SK-N-SH (cell line): ENCODE data around the gene GPSM3. TPM values are rescaled to one million over a fixed set of nuclear protein-coding genes. Genes with fewer than 3 reads are reported as not detected.

Source experiments
- CTCF ChIA-PET: fragments of 300-600, 350-600 bp; formaldehyde crosslinking; extraction: SDS; loops from one replicate; lab custom pipeline; 2021; lab: Yijun Ruan, JAX
- POLR2A ChIA-PET: fragments of 350-600 bp; sonication (Branson Sonifier 250); formaldehyde crosslinking; extraction: SDS; loops from one replicate; lab custom pipeline; 2020; ENCODE audit warnings: antibody characterized with exemption, inconsistent platforms; lab: Yijun Ruan, JAX
- DNase-seq: peaks from one replicate; pipeline ENCODE4 v3.0.0; 2012
- H2AFZ ChIP-seq: fragments of 200-600 bp; sonication (generic); 2 replicates; pipeline ENCODE4 v1.8.1; 2016; ENCODE audit warnings: antibody characterized with exemption, mild to moderate bottlenecking, low read depth
- H3F3A ChIP-seq: fragments of 200-600 bp; sonication (generic); replicated peaks from 2 replicates; pipeline ENCODE3; 2016; ENCODE audit warnings: antibody characterized with exemption, mild to moderate bottlenecking; ENCODE audit not compliant: insufficient read depth
- H3K27ac ChIP-seq, 2 experiments: fragments of 200-500 bp in 1 of 2; fragments of 200-600 bp in 1 of 2; sonication (Bioruptor generic) in 1 of 2; sonication (generic), shearing (Covaris generic) in 1 of 2; 2 replicates each; pipeline versions ENCODE4 v1.5.1 to v1.6.1; 2014 to 2016; ENCODE audit warnings: low read depth in 2 of 2, inconsistent platforms in 1 of 2, low read length in 1 of 2, mild to moderate bottlenecking in 1 of 2, mixed read lengths in 1 of 2
- H3K27me3 ChIP-seq: fragments of 200-600 bp; sonication (generic), shearing (Covaris generic); 2 replicates; pipeline ENCODE4 v1.6.1; 2016; ENCODE audit warnings: mixed run types; ENCODE audit not compliant: insufficient read depth
- H3K36me3 ChIP-seq, 2 experiments: fragments of 200-500 bp in 1 of 2; fragments of 200-600 bp in 1 of 2; sonication (Bioruptor generic) in 1 of 2; sonication (generic) in 1 of 2; replicated peaks in 1 of 2; 2 replicates each; pipeline versions ENCODE3 to v1.5.1; 2014 to 2016; ENCODE audit warnings: low read length in 1 of 2, mild to moderate bottlenecking in 1 of 2; ENCODE audit not compliant: insufficient read depth in 2 of 2, control insufficient read depth in 1 of 2
- H3K4me1 ChIP-seq, 2 experiments: fragments of 200-500 bp in 1 of 2; fragments of 200-600 bp in 1 of 2; sonication (Bioruptor generic) in 1 of 2; sonication (generic), shearing (Covaris generic) in 1 of 2; 2 replicates each; pipeline versions ENCODE4 v1.5.1 to v1.6.1; 2014 to 2016; ENCODE audit warnings: low read depth in 1 of 2, low read length in 1 of 2, mixed run types in 1 of 2; ENCODE audit not compliant: insufficient read depth in 2 of 2, control insufficient read depth in 1 of 2
- H3K4me2 ChIP-seq: fragments of 200-600 bp; sonication (generic), shearing (Covaris generic); 2 replicates; pipeline ENCODE4 v1.6.1; 2017; ENCODE audit warnings: mixed run types
- H3K4me3 ChIP-seq, 2 experiments: fragments of 200-500 bp in 1 of 2; fragments of 200-600 bp in 1 of 2; sonication (Bioruptor generic) in 1 of 2; sonication (generic), shearing (Covaris generic) in 1 of 2; 2 replicates each; pipeline versions ENCODE4 v1.5.1 to v1.8.1; 2014 to 2016; ENCODE audit warnings: low read depth in 2 of 2, inconsistent platforms in 1 of 2, low read length in 1 of 2, mild to moderate bottlenecking in 1 of 2, mixed read lengths in 1 of 2, moderate library complexity in 1 of 2
- H3K79me2 ChIP-seq: fragments of 200-600 bp; sonication (generic); 2 replicates; pipeline ENCODE4 v1.8.1; 2017; ENCODE audit warnings: mild to moderate bottlenecking; ENCODE audit not compliant: insufficient read depth
- H3K9ac ChIP-seq: fragments of 200-600 bp; sonication (generic); 2 replicates; pipeline ENCODE4 v1.6.1; 2017; ENCODE audit warnings: mixed run types
- H3K9me2 ChIP-seq: fragments of 200-600 bp; sonication (generic); 2 replicates; pipeline ENCODE4 v1.6.1; 2017; ENCODE audit warnings: mixed run types
- H3K9me3 ChIP-seq: fragments of 200-600 bp; sonication (generic); 2 replicates; pipeline ENCODE4 v1.6.1; 2017; ENCODE audit warnings: mixed run types, mild to moderate bottlenecking, moderate library complexity
- H4K20me1 ChIP-seq: fragments of 200-600 bp; sonication (generic); 2 replicates; pipeline ENCODE4 v1.6.1; 2017; ENCODE audit warnings: mild to moderate bottlenecking, mixed run types; ENCODE audit not compliant: insufficient read depth
- FOSL2 ChIP-seq: IDR thresholded peaks from 2 replicates; pipeline ENCODE4 v1.4.0; 2012; ENCODE audit warnings: low read depth, mild to moderate bottlenecking, moderate library complexity, borderline replicate concordance
- FOXJ3 ChIP-seq: sonication (generic); formaldehyde crosslinking; IDR thresholded peaks from 2 replicates; pipeline ENCODE4 v1.5.1; 2020; ENCODE audit warnings: mild to moderate bottlenecking, missing genetic modification reagents
- FOXM1 ChIP-seq: IDR thresholded peaks from 2 replicates; pipeline ENCODE4 v1.4.0; 2012; ENCODE audit warnings: low read depth, mild to moderate bottlenecking
- GABPA ChIP-seq: IDR thresholded peaks from 2 replicates; pipeline ENCODE4 v1.4.0; 2012; ENCODE audit warnings: low read depth, mild to moderate bottlenecking
- IRF3 ChIP-seq: fragments of 150-350 bp; IDR thresholded peaks from 2 replicates; pipeline ENCODE4 v1.6.1; 2016; ENCODE audit warnings: mild to moderate bottlenecking, low read depth, low read length
- MEF2A ChIP-seq: IDR thresholded peaks from 2 replicates; pipeline ENCODE4 v1.4.0; 2012; ENCODE audit warnings: low read depth, borderline replicate concordance
- MXI1 ChIP-seq: IDR thresholded peaks from 2 replicates; pipeline ENCODE4 v1.6.1; 2012; ENCODE audit warnings: mild to moderate bottlenecking, low read depth, low read length, improper control_type of control experiment
- RCOR1 ChIP-seq: fragments of 150-350 bp; IDR thresholded peaks from 2 replicates; pipeline ENCODE4 v1.6.1; 2017; ENCODE audit warnings: antibody characterized with exemption, low read length
- RXRA ChIP-seq: IDR thresholded peaks from 2 replicates; pipeline ENCODE4 v1.4.0; 2012; ENCODE audit warnings: low read depth, mild to moderate bottlenecking, borderline replicate concordance
- SIN3A ChIP-seq: IDR thresholded peaks from 2 replicates; pipeline ENCODE4 v1.6.1; 2012; ENCODE audit warnings: low read depth, mild to moderate bottlenecking, low read length, moderate library complexity, borderline replicate concordance
- SMC3 ChIP-seq: IDR thresholded peaks from 2 replicates; pipeline ENCODE4 v1.6.1; 2012; ENCODE audit warnings: low read depth, low read length, improper control_type of control experiment
- TCF12 ChIP-seq: IDR thresholded peaks from 2 replicates; pipeline ENCODE4 v1.4.0; 2012
- TEAD4 ChIP-seq: IDR thresholded peaks from 2 replicates; pipeline ENCODE4 v1.4.0; 2012; ENCODE audit warnings: mild to moderate bottlenecking, borderline replicate concordance; ENCODE audit not compliant: insufficient read depth
- YY1 ChIP-seq: IDR thresholded peaks from 2 replicates; pipeline ENCODE4 v1.4.0; 2012; ENCODE audit warnings: low read depth, mild to moderate bottlenecking
- WGBS: methylation state at CpG from one replicate; pipeline ENCODE4 v1.1.6; 2017; ENCODE audit warnings: low lambda C conversion rate; 5-methylcytosine and 5-hydroxymethylcytosine counted together
- polyA plus RNA-seq, 3 experiments: library from polyadenylated mRNA; depleted of rRNA; stranded (reverse); fragments of >200 nt; gene quantifications; 2 replicates each; pipeline ENCODE4 v1.2.3, GENCODE V29; 2012

The GPSM3 gene
- polyA plus RNA-seq, 1 of the 3 experiments (the other 2 are of a cell fraction), result 1.5 TPM

- Histone ChIP-seq H3K27ac (no peak overlapping the region), H3K4me3 (no peak overlapping the region), H3K27me3 (peaks cover 93% of the 10 kb centered on the region), H3K4me2 (no peak overlapping the region), H4K20me1 (no peaks in the 10 kb centered on the region), H3K9me3 (no peaks in the 10 kb centered on the region), H3K79me2 (no peaks in the 10 kb centered on the region), H3F3A (no peaks in the 10 kb centered on the region), H3K9me2 (no peaks in the 10 kb centered on the region), H3K36me3 (no peaks in the 10 kb centered on the region), H3K9ac (no peak overlapping the region), H3K4me1 (no peaks in the 10 kb centered on the region)
- CTCF ChIA-PET, result interaction anchor here (0.6 kb wide), 1 partner anchor 631 kb away, joined by 3 read pairs; the partner anchor contains the start of gene LST1
- no peak for DNase-seq
- TF ChIP-seq IRF3 (no peak), MEF2A (no peak), TCF12 (no peak), SMC3 (no peak), TEAD4 (no peak), GABPA (no peak), RCOR1 (no peak), MXI1 (no peak), RXRA (no peak), SIN3A (no peak), YY1 (no peak), FOXJ3 (no peak)
- TF ChIP-seq, all 33 proteins: peak for 0
- WGBS, result 29% methylated on average over 11 of the region's 11 CpGs
- H2AFZ ChIP-seq, result no peak overlapping the region
- POLR2A ChIA-PET, result no interaction called here
Observed at GRCh38 chr6:32216998-32217397, 24.6 kb upstream of the GPSM3 start.

- Histone ChIP-seq H3K9me3 (no peaks in the 10 kb centered on the region), H3K4me1 (no peaks in the 10 kb centered on the region), H3K4me2 (no peak overlapping the region), H3K36me3 (no peaks in the 10 kb centered on the region), H3F3A (no peaks in the 10 kb centered on the region), H3K9ac (no peak overlapping the region), H3K9me2 (no peaks in the 10 kb centered on the region), H2AFZ (no peak overlapping the region), H4K20me1 (no peaks in the 10 kb centered on the region), H3K79me2 (no peaks in the 10 kb centered on the region), H3K27me3 (peaks cover 91% of the 10 kb centered on the region), H3K27ac (no peak overlapping the region), H3K4me3 (no peak overlapping the region)
- ChIA-PET POLR2A (no interaction called here), CTCF (no interaction called here)
- WGBS, result 4% methylated on average over 10 of the region's 10 CpGs
- DNase-seq, result no peak
- no peak for TF ChIP-seq FOSL2
- no peak for TF ChIP-seq FOXM1
- TF ChIP-seq RXRA, result no peak
- TF ChIP-seq TEAD4, result no peak
- TF ChIP-seq GABPA, result no peak
- no peak for TF ChIP-seq IRF3
Observed at GRCh38 chr6:32216285-32216684, 23.8 kb upstream of the GPSM3 start.
